ENCODE measurements around the gene PRX.
A peak's percentile ranks its signal among the peaks of the same experiment; 100 is the strongest.

PRX gene

GRCh38 chr19:40365613-40366401, 47.4 kb downstream of the PRX start:
- H3K79me2 ChIP-seq (ENCODE audit: insufficient read depth, low read length): no peaks in the 10 kb centered on the region
- no peaks in the 10 kb centered on the region for H3K27me3 ChIP-seq (ENCODE audit: insufficient read depth, low read length, poor library complexity, severe bottlenecking)
- TF ChIP-seq CTCF (conservative IDR thresholded peaks at IDR 0.05; ENCODE audit: low read length): no peak
- no peak for TF ChIP-seq EZH2phosphoT487 (IDR thresholded peaks at IDR 0.05; ENCODE audit: borderline replicate concordance)
- H4K20me1 ChIP-seq (ENCODE audit: insufficient read depth, low read length, poor library complexity, severe bottlenecking): no peaks in the 10 kb centered on the region
- H3K9ac ChIP-seq (ENCODE audit: low read depth, low read length, poor library complexity, severe bottlenecking): no peak overlapping the region
- H3K4me3 ChIP-seq (ENCODE audit: low read length, poor library complexity, severe bottlenecking): no peak overlapping the region
- H3F3A ChIP-seq (ENCODE audit: low read depth): 0 out of 2 replicates have a peak, but pooled peaks cover 7% of the 10 kb centered on the region
- H3K36me3 ChIP-seq (ENCODE audit: insufficient read depth, low read length): no peaks in the 10 kb centered on the region
- peaks cover 18% of the 10 kb centered on the region for H3K4me1 ChIP-seq (ENCODE audit: insufficient read depth, low read length, poor library complexity, severe bottlenecking)
- H3K9me2 ChIP-seq (replicated peaks; ENCODE audit: low read depth, low read length): no peaks in the 10 kb centered on the region
- H2AFZ ChIP-seq (ENCODE audit: low read length): no peak overlapping the region
- H3K4me2 ChIP-seq (ENCODE audit: low read depth, low read length, poor library complexity, severe bottlenecking): no peak overlapping the region
- no peaks in the 10 kb centered on the region for H3K9me3 ChIP-seq (ENCODE audit: insufficient read depth, low read depth, low read length)

- no peaks in the 10 kb centered on the region for H3K36me3 ChIP-seq (ENCODE audit: insufficient read depth, low read length)
- H3K4me2 ChIP-seq (ENCODE audit: low read depth, low read length, poor library complexity, severe bottlenecking): no peak overlapping the region
- no peaks in the 10 kb centered on the region for H3K9me2 ChIP-seq (replicated peaks; ENCODE audit: low read depth, low read length)
- TF ChIP-seq EZH2phosphoT487 (IDR thresholded peaks at IDR 0.05; ENCODE audit: borderline replicate concordance): no peak
- no peak for TF ChIP-seq CTCF (conservative IDR thresholded peaks at IDR 0.05; ENCODE audit: low read length)
- no peak overlapping the region for H2AFZ ChIP-seq (ENCODE audit: low read length)
- no peak overlapping the region for H3K9ac ChIP-seq (ENCODE audit: low read depth, low read length, poor library complexity, severe bottlenecking)
- no peaks in the 10 kb centered on the region for H3K79me2 ChIP-seq (ENCODE audit: insufficient read depth, low read length)
- no peak overlapping the region for H3K4me3 ChIP-seq (ENCODE audit: low read length, poor library complexity, severe bottlenecking)
- no peaks in the 10 kb centered on the region for H3K27me3 ChIP-seq (ENCODE audit: insufficient read depth, low read length, poor library complexity, severe bottlenecking)
- no peaks in the 10 kb centered on the region for H3K9me3 ChIP-seq (ENCODE audit: insufficient read depth, low read depth, low read length)
- 0 out of 2 replicates have a peak, but pooled peaks cover 7% of the 10 kb centered on the region for H3F3A ChIP-seq (ENCODE audit: low read depth)
- H4K20me1 ChIP-seq (ENCODE audit: insufficient read depth, low read length, poor library complexity, severe bottlenecking): no peaks in the 10 kb centered on the region
- H3K4me1 ChIP-seq (ENCODE audit: insufficient read depth, low read length, poor library complexity, severe bottlenecking): peaks cover 17% of the 10 kb centered on the region
These were observed 48.2 kb downstream of the PRX start for GRCh38 chr19:40365010-40365409.

GRCh38 chr19:40363069-40363468, 50.1 kb downstream of the PRX start:
- H3K4me3 ChIP-seq (ENCODE audit: low read length, poor library complexity, severe bottlenecking): peak overlapping the region; percentile 42
- H3K9ac ChIP-seq (ENCODE audit: low read depth, low read length, poor library complexity, severe bottlenecking): peak overlapping the region; percentile 36
- H3K4me1 ChIP-seq (ENCODE audit: insufficient read depth, low read length, poor library complexity, severe bottlenecking): peaks cover 17% of the 10 kb centered on the region
- peak overlapping the region; percentile 59 for H3K4me2 ChIP-seq (ENCODE audit: low read depth, low read length, poor library complexity, severe bottlenecking)
- 0 out of 2 replicates have a peak, but pooled peaks cover 7% of the 10 kb centered on the region for H3F3A ChIP-seq (ENCODE audit: low read depth)
- TF ChIP-seq CTCF (conservative IDR thresholded peaks at IDR 0.05; ENCODE audit: low read length) (no peak), EZH2phosphoT487 (IDR thresholded peaks at IDR 0.05; ENCODE audit: borderline replicate concordance) (no peak)
- H3K27me3 ChIP-seq (ENCODE audit: insufficient read depth, low read length, poor library complexity, severe bottlenecking): no peaks in the 10 kb centered on the region
- H3K79me2 ChIP-seq (ENCODE audit: insufficient read depth, low read length): no peaks in the 10 kb centered on the region
- no peaks in the 10 kb centered on the region for H3K9me3 ChIP-seq (ENCODE audit: insufficient read depth, low read depth, low read length)
- no peaks in the 10 kb centered on the region for H3K9me2 ChIP-seq (replicated peaks; ENCODE audit: low read depth, low read length)
- H4K20me1 ChIP-seq (ENCODE audit: insufficient read depth, low read length, poor library complexity, severe bottlenecking): no peaks in the 10 kb centered on the region
- no peaks in the 10 kb centered on the region for H3K36me3 ChIP-seq (ENCODE audit: insufficient read depth, low read length)
- H2AFZ ChIP-seq (ENCODE audit: low read length): no peak overlapping the region

Data from Loucy (cell line).